Activated naive CD8-positive, alpha-beta T cell treated with anti-CD3 and anti-CD28 coated beads, Interleukin-2, amount 50 U/mL, for 24 hours (primary cell): ENCODE data around the gene RUSC1.
A peak's percentile ranks its signal among the peaks of the same experiment; 100 is the strongest.

Experiments used
- ATAC-seq: fragments of 150-1000 bp; cut with Tn5 transposase; one replicate; pipeline ENCODE4 v1.10.0; 2021
- DNase-seq: peaks from one replicate; pipeline ENCODE4 v3.0.0; 2021
- H3K27ac Mint-ChIP-seq: one replicate; pipeline ENCODE4 v1.8.0; 2021; ENCODE audit warnings: mild to moderate bottlenecking, mixed read lengths
- H3K27me3 Mint-ChIP-seq: one replicate; pipeline ENCODE4 v1.8.0; 2021; ENCODE audit warnings: mixed read lengths
- H3K36me3 Mint-ChIP-seq: one replicate; pipeline ENCODE4 v1.8.0; 2021; ENCODE audit warnings: low read depth, mixed read lengths
- H3K4me1 Mint-ChIP-seq: one replicate; pipeline ENCODE4 v1.8.0; 2021; ENCODE audit warnings: mixed read lengths
- H3K4me3 Mint-ChIP-seq: one replicate; pipeline ENCODE4 v1.8.0; 2021; ENCODE audit warnings: mild to moderate bottlenecking, moderate library complexity, mixed read lengths
- H3K9me3 Mint-ChIP-seq: one replicate; pipeline ENCODE4 v1.8.0; 2021; ENCODE audit warnings: mixed read lengths

The RUSC1 gene

DNA sequence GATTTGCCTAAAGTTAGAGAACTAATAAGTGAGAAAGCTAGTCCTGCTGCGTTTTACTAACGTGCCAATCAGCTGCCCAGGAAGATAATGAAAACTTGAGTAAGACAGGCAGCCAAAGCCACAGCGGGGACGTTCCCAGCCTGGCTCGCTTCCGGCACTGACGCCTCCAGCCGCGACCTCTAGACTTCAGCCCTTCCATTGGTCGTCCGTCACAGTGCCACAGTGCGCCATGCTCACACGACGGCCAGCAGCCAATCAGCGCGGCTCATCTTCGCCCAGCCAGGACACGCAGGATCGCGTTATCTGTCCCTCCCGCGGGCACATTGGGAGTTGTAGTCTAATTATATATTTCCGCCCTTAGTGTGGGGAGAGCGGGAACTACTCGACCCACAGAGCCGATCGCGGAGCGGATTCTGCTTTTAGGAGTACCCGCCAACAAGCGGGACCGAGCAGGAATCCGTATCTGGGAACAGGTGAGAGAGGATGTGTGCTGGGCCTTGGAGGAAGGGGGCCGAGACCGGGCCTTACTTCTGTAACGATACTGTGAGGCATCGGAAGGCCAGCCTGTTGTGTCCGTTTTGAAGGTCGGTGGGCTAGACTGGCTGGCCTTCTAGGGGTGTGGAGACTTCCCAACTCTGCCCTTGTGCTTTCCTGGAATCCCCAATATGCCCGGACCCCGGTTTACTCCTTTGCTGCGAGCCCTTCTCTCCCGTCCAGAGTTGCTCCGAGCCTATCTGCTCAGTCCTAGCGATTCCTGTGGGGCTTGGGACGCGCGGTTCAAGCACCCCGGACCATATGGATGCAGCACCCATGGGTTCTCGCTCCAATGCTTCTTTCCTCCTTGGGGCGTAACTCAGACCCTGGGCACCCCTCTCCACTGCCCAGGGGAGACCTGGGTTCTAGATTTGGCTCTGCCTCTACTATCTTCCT, 11.9 kb upstream of the RUSC1 start, which contains the start of gene FDPS:
Gene FDPS, plus strand, starts transcription at position 374 of the 930 bp plus-strand sequence. CDS start 924 bp downstream, outside the sequence.
- DNase-seq (peak; percentile 95), ATAC-seq (peak; percentile 99)
- H3K4me3 Mint-ChIP-seq, result peak within 1 kb of the TSS; percentile 96
- H3K27me3 Mint-ChIP-seq, result peaks cover 2% of the 10 kb centered on the region
- H3K36me3 Mint-ChIP-seq, result peaks cover 37% of the 10 kb centered on the region
- peak within 1 kb of the TSS; percentile 99 for H3K27ac Mint-ChIP-seq
- no peaks in the 10 kb centered on the region for H3K9me3 Mint-ChIP-seq
- peaks cover 38% of the 10 kb centered on the region for H3K4me1 Mint-ChIP-seq

GRCh38 chr1:155309423-155310021, 11.2 kb upstream of the RUSC1 start:
- peaks cover 38% of the 10 kb centered on the region for H3K4me1 Mint-ChIP-seq
- peak overlapping the region; percentile 96 for H3K4me3 Mint-ChIP-seq
- H3K36me3 Mint-ChIP-seq, result peaks cover 39% of the 10 kb centered on the region
- DNase-seq (no peak), ATAC-seq (no peak)
- no peaks in the 10 kb centered on the region for H3K9me3 Mint-ChIP-seq
- peaks cover 2% of the 10 kb centered on the region for H3K27me3 Mint-ChIP-seq
- peak overlapping the region; percentile 99 for H3K27ac Mint-ChIP-seq

DNA sequence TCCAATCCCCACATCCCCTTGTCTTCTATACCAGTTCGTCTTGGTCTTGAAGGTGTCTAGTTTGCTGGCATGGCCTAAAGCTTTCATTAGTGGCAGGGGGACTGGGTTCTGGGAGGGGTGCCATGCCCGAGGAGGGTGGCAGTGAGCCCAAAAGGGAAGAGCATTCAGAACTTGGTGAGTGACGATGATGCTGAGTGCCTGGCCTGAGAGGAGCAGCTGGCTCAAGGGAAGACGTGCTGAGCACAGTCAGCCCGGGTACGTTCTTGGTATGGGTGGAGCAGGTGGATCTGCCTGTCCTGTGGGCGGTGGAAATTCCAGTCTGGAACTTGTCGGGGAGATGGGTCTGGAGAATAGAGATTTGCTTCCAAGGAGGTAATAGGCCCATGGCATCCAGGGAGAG, 7.4 kb upstream of the RUSC1 start:
- Mint-ChIP-seq H3K4me3 (no peak overlapping the region), H3K27ac (no peak overlapping the region), H3K4me1 (peaks cover 30% of the 10 kb centered on the region), H3K9me3 (no peaks in the 10 kb centered on the region), H3K36me3 (peaks cover 47% of the 10 kb centered on the region), H3K27me3 (peaks cover 2% of the 10 kb centered on the region)
- DNase-seq, result no peak
- no peak for ATAC-seq

DNA sequence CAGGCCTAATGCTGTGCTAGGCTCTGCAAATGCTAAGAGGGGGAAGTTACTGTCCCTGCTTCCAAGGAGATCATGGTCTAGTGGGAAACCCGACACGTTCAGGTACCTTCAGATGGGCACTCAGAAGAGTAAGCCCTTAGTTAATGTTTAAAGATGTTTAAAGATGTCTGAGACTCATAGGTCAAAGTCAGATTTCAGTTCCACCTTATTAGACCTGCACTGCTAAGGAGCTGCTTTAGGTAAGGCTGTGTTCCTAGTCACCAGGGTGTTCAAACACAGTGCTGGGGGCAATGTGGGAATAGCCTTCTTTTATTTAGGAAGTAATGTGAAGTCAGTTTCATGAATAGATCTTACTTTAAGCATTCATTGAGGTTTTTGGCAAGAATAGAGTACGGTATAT, 3.8 kb upstream of the RUSC1 start:
- peaks cover 22% of the 10 kb centered on the region for H3K4me1 Mint-ChIP-seq
- H3K27ac Mint-ChIP-seq, result no peak overlapping the region
- H3K4me3 Mint-ChIP-seq, result no peak overlapping the region
- no peaks in the 10 kb centered on the region for H3K9me3 Mint-ChIP-seq
- H3K36me3 Mint-ChIP-seq, result peaks cover 40% of the 10 kb centered on the region
- no peak for DNase-seq
- H3K27me3 Mint-ChIP-seq, result no peaks in the 10 kb centered on the region
- ATAC-seq, result no peak

DNA sequence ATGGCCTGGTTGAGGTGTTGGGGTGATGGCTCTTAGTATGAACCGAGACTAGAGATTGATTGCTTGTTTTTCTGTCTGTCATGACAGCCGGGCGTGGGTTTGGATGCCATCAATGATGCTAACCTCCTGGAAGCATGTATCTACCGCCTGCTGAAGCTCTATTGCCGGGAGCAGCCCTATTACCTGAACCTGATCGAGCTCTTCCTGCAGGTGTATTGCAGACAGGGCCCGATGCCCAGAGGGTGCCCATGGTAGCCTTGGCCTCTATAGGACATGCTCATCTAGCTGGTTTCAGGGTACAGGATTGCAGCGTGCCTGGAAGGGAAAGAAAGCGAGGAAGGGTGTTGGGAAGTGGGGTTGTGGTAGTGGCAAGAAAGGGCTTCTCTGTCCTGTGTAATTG, 2.6 kb upstream of the RUSC1 start:
- H3K27me3 Mint-ChIP-seq, result no peaks in the 10 kb centered on the region
- H3K4me1 Mint-ChIP-seq, result peaks cover 25% of the 10 kb centered on the region
- H3K4me3 Mint-ChIP-seq, result no peak overlapping the region
- no peaks in the 10 kb centered on the region for H3K9me3 Mint-ChIP-seq
- DNase-seq (no peak), ATAC-seq (no peak)
- H3K27ac Mint-ChIP-seq, result no peak overlapping the region
- H3K36me3 Mint-ChIP-seq, result peaks cover 33% of the 10 kb centered on the region

GRCh38 chr1:155319536-155319935, 1.2 kb upstream of the RUSC1 start:
- peaks cover 26% of the 10 kb centered on the region for H3K36me3 Mint-ChIP-seq
- H3K27me3 Mint-ChIP-seq, result no peaks in the 10 kb centered on the region
- H3K4me3 Mint-ChIP-seq, result no peak overlapping the region
- ATAC-seq (no peak), DNase-seq (no peak)
- no peak overlapping the region for H3K27ac Mint-ChIP-seq
- peaks cover 22% of the 10 kb centered on the region for H3K4me1 Mint-ChIP-seq
- H3K9me3 Mint-ChIP-seq, result no peaks in the 10 kb centered on the region

DNA sequence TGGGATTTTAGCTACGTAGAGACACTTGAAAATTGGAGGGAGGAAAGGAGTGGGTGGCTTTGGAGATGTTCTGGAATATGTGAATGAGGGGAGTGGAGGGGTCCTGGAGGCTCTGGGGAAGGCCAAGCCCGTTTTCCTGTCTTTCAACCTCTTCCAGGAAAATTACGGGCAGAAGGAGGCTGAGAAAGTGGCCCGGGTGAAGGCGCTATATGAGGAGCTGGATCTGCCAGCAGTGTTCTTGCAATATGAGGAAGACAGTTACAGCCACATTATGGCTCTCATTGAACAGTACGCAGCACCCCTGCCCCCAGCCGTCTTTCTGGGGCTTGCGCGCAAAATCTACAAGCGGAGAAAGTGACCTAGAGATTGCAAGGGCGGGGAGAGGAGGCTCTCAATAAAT, 442 bp upstream of the RUSC1 start:
- no peaks in the 10 kb centered on the region for H3K9me3 Mint-ChIP-seq
- no peak for DNase-seq
- H3K4me1 Mint-ChIP-seq, result peaks cover 25% of the 10 kb centered on the region
- peaks cover 26% of the 10 kb centered on the region for H3K36me3 Mint-ChIP-seq
- H3K27ac Mint-ChIP-seq, result no peak overlapping the region
- no peaks in the 10 kb centered on the region for H3K27me3 Mint-ChIP-seq
- peak overlapping the region; percentile 48 for H3K4me3 Mint-ChIP-seq
- ATAC-seq, result no peak

DNA sequence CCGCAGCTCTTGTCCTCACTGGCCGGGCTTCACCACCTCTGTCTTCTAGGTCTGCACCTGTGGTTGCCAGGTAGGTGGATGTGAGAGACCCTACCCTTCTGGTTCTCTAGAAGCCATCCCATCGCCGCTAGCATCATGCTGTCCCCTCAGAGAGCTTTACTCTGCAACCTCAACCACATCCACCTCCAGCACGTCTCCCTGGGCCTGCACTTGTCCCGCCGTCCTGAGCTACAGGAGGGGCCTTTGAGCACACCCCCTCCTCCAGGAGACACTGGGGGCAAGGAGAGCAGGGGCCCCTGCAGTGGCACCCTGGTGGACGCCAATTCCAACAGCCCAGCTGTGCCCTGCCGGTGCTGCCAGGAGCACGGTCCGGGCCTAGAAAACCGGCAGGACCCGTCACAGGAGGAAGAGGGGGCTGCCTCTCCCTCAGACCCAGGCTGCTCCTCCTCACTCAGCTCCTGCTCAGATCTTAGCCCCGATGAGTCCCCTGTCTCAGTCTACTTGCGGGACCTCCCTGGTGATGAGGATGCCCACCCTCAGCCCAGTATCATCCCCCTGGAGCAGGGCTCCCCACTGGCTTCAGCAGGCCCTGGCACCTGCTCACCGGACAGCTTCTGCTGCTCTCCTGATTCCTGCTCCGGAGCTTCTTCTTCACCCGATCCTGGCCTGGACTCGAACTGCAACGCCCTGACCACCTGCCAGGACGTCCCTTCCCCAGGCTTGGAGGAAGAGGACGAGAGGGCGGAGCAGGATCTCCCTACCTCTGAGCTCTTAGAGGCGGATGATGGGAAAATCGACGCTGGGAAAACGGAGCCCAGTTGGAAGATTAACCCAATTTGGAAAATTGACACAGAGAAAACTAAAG, 1.2 kb downstream of the RUSC1 start:
- Mint-ChIP-seq H3K4me3 (peak overlapping the region; percentile 81), H3K4me1 (peaks cover 33% of the 10 kb centered on the region), H3K9me3 (no peaks in the 10 kb centered on the region), H3K27ac (no peak overlapping the region), H3K36me3 (peaks cover 23% of the 10 kb centered on the region), H3K27me3 (no peaks in the 10 kb centered on the region)
- DNase-seq, result no peak
- ATAC-seq, result no peak

DNA sequence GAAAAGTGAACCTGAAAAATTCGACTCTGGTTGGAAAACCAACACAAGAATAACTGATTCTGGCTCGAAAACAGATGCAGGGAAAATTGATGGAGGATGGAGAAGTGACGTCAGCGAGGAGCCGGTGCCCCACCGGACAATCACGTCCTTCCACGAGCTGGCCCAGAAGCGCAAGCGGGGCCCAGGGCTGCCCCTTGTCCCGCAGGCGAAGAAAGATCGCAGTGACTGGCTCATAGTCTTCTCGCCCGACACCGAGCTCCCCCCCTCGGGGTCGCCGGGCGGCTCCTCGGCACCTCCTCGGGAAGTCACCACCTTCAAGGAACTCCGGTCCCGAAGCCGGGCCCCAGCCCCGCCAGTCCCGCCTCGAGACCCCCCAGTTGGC, 1.9 kb downstream of the RUSC1 start:
- Mint-ChIP-seq H3K27me3 (no peaks in the 10 kb centered on the region), H3K27ac (no peak overlapping the region), H3K4me3 (peak overlapping the region; percentile 81), H3K36me3 (peaks cover 23% of the 10 kb centered on the region), H3K4me1 (peaks cover 33% of the 10 kb centered on the region), H3K9me3 (no peaks in the 10 kb centered on the region)
- ATAC-seq (no peak), DNase-seq (no peak)

DNA sequence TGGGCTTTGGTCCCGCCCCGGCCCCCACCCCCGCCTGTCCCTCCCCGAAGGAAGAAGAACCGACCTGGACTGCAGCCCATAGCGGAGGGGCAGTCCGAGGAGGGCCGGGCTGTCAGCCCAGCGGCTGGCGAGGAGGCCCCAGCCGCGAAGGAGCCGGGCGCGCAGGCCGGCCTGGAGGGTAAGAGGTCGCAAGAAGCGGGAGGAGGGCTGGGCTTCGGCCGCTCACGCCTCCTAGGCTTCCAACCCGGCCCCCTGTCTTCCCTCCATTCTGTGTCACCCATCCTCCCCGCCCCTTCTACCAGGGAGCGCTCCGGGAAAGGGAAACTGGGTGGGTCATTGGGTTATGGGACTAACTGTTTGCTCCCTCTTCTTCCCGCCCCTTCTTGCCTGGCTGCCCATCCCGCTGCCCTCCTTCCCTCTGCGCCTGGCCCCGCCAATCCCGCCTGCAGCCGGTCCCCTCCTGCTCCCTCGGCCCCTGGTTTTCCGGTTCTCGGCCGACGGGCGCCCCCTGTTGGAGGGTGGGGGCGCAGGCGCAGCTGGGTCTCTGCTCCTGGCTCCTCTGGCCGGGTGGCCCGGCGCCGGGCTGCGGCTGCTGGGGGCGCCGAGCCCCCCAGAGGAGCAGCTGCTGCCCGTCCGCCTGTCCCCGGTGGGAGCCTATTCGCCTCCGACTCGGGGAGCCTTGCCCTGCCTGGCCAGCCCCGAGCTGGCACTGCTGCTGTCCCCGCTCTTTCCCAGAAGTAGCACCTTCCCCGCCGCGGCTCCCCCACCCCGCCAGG, 2.4 kb downstream of the RUSC1 start:
- H3K27me3 Mint-ChIP-seq, result no peaks in the 10 kb centered on the region
- peak overlapping the region; percentile 67 for H3K27ac Mint-ChIP-seq
- peak overlapping the region; percentile 81 for H3K4me3 Mint-ChIP-seq
- DNase-seq (peak; percentile 93), ATAC-seq (peak; percentile 48)
- no peaks in the 10 kb centered on the region for H3K9me3 Mint-ChIP-seq
- peaks cover 19% of the 10 kb centered on the region for H3K36me3 Mint-ChIP-seq
- peaks cover 33% of the 10 kb centered on the region for H3K4me1 Mint-ChIP-seq

DNA sequence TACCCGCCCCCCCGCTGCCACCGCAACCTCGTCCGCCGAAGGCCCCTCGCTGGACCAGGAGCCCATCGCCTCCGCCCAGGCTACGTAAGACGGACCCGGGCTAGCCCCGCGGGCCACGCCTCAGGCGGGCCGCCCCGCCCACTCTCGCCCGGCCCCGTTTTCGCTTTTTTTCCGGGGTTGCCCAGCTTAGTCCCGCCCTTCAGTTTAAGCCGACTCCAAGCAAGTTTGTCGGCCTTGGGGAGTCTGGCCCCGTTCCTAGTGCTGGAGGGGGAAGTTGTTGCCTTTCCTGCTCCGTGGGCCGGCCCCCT, 3.0 kb downstream of the RUSC1 start:
- peaks cover 15% of the 10 kb centered on the region for H3K36me3 Mint-ChIP-seq
- DNase-seq (peak; percentile 87), ATAC-seq (peak; percentile 63)
- no peaks in the 10 kb centered on the region for H3K27me3 Mint-ChIP-seq
- H3K4me3 Mint-ChIP-seq, result peak overlapping the region; percentile 81
- no peaks in the 10 kb centered on the region for H3K9me3 Mint-ChIP-seq
- H3K27ac Mint-ChIP-seq, result peak overlapping the region; percentile 77
- H3K4me1 Mint-ChIP-seq, result peaks cover 33% of the 10 kb centered on the region

GRCh38 chr1:155324037-155324716, 3.5 kb downstream of the RUSC1 start:
- H3K36me3 Mint-ChIP-seq, result peaks cover 11% of the 10 kb centered on the region
- no peaks in the 10 kb centered on the region for H3K27me3 Mint-ChIP-seq

GRCh38 chr1:155324717-155325602, 4.3 kb downstream of the RUSC1 start:
- H3K4me3 Mint-ChIP-seq, result peak overlapping the region; percentile 81
- ATAC-seq, result no peak
- DNase-seq, result peak; percentile 33
- H3K27ac Mint-ChIP-seq, result peak overlapping the region; percentile 56
- no peaks in the 10 kb centered on the region for H3K9me3 Mint-ChIP-seq
- peaks cover 33% of the 10 kb centered on the region for H3K4me1 Mint-ChIP-seq
- no peaks in the 10 kb centered on the region for H3K27me3 Mint-ChIP-seq
- peaks cover 8% of the 10 kb centered on the region for H3K36me3 Mint-ChIP-seq

More at GRCh38 chr1:155324037-155324716, 3.5 kb downstream of the RUSC1 start:
- Mint-ChIP-seq H3K4me3 (peak overlapping the region; percentile 81), H3K4me1 (peaks cover 33% of the 10 kb centered on the region), H3K27ac (peak overlapping the region; percentile 77), H3K9me3 (no peaks in the 10 kb centered on the region)
- DNase-seq (peak; percentile 94), ATAC-seq (peak; percentile 82)
